Fibroblast of skin of left biceps (primary cell): ENCODE data around the gene CDR2.
"Not testable (repeated sequence)": the region's sequence is repeated elsewhere in the genome, so short reads cannot be mapped to it uniquely, and the experiment has no call there.

Source experiments
- DNase-seq, 2 experiments: peaks; one replicate each; pipeline ENCODE4 v3.0.0-alpha.2; 2013; ENCODE audit warnings: low read depth in 2 of 2

Gene CDR2

DNA sequence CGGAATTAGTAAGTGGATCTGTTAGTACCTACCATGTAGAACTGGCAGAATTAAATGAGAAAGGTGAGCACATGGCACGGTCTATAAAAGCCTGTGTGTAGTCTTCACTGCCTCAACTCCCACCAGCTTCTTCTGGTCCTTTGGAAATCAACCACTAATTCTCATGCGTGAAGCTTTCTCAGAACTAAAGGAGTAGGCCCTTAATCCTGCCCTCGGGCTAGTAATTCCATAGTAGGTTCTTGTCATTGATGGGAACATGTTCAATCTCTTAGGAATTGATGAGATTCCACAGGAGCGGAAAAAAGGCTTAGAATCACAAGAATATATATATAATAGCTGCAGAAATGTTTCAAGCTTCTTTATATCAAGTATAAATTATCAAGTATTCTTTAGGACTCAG lies 21.7 kb downstream of the CDR2 start:
- no peak for DNase-seq

DNA sequence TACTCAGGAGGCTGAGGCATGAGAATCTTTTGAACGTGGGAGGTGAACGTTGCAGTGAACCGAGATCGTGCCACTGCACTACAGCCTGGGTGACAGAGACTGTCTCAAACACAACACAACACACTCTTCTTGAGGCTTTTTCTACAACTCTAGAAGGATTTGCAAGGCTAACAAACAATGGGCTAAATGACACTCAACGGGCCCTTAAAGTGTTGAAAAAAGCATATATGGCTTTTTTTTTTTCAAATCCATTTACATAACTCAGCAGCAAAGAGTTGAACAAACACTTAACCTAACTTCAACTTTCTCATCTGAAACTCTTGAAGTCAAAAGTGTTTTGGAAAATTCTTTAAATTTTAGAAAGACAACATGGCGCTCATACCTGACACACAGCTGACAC lies 22.3 kb downstream of the CDR2 start:
- no peak for DNase-seq

DNA sequence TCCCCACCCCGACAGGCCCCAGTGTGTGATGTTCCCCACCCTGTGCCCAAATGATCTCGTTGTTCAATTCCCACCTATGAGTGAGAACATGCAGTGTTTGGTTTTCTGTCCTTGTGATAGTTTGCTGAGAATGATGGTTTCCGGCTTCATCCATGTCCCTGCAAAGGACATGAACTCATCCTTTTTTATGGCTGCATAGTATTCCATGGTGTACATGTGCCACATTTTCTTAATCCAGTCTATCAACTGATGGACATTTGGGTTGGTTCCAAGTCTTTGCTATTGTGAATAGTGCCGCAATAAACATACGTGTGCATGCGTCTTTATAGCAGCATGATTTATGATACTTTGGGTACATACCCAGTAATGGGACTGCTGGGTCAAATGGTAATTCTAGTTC lies 23.4 kb downstream of the CDR2 start:
- DNase-seq, result not testable (repeated sequence)

DNA sequence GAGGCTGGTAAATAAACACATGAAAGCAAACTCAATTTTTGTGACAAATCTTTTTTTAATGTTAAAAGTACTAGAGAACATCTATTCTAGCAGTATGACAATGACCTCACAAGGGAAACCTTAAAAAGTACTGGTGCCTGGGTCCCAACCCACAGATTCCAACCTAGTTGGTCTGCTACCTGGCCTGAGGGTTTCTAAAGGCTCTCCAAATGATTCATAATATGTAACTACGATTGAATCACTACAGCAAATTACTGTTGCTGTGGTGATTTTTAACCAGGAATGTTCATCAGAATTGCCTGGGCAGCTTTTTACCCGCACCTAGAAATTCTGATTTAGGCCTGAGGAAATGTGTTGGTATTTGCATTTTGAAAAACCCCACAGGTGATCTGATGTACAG lies 26.1 kb downstream of the CDR2 start:
- no peak for DNase-seq

DNA sequence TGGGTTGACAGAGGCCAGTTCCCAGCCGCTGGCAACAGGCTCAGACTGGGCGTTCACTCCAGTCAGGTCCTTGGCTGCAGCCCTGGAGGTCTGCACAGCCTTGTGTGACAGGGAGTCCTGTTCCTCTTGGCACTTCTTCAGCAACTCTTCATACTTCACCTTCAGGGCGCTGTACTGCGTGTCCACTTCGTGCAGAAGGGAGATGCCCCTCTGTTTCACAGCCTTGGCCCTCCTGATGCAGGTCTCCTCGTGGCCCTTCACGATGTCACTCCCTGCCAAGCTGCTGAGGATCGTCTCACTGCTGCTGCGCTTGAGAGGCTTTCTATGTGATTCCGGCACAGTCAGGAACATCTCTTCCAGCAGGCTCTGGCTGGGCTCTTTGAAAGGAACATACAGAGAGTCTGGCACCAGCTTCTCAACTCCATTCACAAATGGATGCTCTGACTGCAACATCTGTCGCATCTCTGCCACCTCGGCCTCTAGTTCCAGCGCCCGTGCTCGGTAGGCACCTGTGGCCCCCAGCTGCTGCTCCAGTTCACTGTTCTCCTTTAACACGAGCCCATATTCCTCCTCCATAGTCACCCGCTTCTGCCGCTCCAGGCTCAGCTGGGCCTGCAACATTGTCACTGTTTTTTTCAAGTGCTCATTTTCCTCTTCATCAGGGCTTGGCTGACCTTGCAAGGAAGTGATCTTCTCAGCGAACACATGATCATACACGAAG lies 27.2 kb downstream of the CDR2 start:
- no peak for DNase-seq

DNA sequence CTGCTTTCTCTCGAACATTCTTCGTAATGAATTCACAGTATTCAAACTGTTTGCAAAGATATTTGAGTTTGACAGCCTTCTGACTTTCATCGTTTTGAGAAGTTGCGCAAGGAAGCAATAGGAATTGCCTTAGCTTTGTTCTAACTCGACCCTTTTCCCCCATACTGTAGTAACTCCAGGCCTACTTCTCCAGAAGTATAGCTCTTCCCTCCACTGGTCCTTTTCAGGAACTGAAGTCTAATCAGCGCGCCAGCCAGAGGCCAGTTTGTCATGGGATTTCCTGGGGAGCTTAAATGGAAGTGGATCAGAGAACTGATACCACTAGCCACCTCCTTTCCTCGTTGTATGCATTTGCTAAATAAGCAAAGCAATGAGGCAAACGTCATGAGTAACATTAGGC lies 27.9 kb downstream of the CDR2 start:
- no peak for DNase-seq

DNA sequence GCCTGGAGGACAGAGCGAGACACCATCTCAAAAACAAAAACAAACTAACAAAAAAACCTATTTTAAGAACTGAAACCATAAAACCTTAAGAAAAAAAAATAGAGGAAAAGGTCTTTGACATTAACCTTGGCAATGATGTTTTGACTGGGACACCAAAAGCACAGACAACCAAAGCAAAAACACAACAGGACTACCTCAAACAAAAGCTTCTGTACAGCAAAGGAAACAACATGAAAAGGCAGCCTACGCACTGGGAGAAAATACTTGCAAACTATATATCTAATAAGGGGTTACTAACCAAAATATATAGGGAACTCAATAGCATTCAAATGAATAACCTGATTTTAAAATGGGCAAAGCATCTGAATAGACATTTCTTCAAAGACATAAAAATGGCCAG lies 32.3 kb downstream of the CDR2 start:
- no peak for DNase-seq

DNA sequence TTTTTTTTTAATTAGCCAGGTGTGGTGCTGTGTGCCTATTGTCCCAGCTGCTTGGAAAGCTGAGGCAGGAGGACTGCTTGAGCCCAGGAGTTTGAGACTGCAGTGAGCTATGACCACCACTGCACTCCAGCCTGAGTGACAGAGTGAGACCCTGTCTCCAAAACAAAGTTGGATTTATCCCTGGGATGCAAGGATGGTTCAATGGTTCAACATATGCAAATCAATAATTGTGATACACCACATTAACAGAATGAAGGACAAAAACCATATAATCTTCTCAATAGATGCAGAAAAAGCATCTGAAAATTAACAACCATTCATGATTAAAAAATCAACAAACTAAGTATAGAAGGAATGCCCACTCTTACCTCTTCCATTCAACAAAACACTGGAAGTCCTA lies 33.5 kb downstream of the CDR2 start:
- no peak for DNase-seq

DNA sequence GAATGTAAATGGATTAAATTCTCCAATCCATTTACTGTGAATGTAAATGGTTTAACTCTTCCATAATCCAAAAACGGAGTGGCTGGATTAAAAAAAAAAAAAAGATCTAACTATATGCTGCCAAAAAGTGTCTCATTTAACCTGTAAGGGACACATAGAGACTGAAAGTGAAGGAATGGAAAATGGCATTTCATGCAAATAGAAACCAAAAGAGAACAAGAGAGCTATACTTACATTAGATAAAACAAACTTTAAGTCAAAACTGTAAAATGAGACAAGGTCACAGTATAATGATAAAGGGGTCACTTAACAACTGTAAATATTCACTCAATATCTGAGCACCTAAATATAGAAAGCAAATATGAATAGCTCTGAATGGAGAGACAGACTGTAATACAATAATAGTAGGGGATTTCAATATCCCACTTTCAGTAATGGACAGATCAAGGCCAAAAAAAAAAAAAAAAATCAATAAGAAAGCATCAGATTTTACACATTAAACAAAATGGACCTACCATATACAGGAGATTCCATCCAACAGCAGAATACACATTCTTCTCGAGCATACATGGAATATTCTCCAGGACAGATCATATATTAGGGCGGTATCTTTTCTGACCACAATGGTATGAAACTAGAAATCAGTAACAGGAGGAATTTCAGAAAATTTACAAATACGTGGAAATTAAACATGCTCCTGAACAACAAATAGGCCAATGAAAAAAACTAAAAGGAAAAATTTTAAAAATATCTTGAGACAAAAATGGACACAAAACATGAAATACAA lies 36.4 kb downstream of the CDR2 start:
- DNase-seq, result no peak

DNA sequence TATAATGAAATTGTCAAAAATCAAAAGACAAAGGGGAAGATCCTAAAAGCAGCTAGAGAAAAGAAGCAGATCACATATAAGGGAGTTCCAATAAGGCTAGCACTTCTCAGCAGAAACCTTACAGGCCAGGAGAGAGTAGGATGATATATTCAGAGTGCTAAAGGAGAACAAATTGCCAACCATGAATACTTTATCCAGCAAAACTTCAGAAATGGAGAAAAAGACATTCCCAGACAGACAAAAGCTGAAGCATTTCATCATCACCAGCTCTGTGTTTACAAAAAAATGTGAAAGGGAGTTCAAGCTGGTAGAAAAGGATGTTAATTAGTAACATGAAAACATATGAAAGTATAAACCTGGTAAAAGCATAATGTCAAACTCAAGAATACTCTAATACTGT lies 37.4 kb downstream of the CDR2 start:
- no peak for DNase-seq

DNA sequence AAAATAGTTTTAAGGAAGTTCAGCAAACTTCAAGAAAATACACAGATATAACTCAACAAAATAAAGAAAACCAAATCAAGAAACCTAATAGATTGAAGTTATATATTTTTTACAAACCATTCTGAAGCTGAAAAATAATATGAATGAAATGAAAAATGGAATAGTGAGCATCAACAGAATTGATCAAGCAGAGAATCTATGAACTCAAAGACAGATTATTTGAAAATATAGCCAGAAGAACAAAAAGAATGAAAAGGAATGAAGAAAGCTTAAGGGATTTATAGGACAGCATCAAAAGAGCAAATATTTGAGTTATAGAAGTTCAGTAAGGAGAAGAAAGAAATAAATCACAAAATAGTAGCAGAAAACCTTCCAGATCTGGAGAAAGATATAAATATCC lies 37.8 kb downstream of the CDR2 start:
- no peak for DNase-seq

DNA sequence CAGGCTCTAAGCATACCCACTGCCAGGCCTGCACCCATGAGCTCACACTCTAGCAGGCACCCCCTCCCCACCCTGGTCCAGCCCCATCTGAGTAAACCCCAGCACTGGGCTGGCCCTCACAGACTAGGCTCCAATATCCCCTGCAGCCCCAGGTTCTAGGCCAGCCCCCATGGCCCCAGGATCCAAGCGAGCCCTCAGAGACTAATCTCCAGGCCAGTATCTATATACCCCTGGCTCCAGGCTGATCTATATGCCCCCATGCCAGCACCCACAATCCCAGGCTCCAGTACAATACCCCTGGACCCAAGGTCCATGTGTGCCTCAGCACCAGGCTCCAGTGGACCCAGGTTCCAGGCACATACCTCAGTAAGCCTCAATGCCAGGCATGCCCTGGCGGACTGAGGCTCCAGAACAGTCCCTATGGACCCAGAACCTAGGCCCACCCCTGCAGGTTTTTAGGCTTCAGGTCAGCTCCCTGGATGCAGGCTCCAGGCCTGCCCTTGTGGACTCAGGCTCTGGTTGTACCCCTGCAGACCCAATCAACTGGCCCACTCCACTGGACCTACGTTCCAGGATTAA lies 38.7 kb downstream of the CDR2 start:
- no peak for DNase-seq

DNA sequence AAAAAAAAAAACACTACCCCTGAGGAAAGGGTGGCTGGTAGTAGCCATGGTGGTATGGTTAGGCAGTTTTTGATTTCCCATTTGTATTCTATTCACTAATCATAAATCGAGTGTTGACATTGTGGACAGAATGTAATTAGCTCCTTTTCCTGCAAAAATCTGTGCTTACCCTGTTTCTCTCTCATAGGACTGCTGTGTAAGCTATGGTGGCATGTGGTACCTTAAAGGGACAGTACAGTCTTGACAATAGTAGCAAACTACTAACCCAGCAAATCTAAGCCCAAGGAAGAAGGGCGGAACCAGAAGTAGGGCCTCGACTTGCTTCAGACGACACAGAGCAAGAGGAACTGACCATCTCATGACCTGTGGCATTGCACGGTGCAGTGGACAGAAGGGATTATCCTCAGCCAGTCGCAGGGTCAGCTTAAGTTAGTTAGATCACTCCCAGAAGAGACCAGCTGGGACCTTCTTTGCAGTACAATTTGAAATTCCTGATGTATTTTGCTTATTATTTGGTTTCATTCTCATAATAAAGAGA lies 40.9 kb downstream of the CDR2 start:
- no peak for DNase-seq

DNA sequence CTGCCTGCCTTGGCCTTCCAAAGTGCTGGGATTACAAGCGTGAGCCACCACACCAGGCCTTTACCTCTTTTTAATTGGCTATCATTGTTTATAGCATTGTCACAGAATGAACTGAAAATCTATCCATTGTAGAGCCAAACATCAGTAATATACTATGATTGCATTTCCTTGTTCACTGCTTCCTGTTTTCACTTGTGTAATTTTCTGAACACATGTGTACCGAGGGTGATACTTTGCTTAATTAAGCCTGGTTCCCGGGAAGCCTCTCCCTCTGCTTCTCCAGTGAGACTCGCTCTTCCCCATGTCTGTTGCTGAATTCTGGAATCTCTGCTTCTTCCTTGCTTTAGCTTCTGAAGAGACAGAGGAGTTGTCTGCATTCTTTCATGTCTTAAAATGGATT lies 44.1 kb downstream of the CDR2 start:
- no peak for DNase-seq

DNA sequence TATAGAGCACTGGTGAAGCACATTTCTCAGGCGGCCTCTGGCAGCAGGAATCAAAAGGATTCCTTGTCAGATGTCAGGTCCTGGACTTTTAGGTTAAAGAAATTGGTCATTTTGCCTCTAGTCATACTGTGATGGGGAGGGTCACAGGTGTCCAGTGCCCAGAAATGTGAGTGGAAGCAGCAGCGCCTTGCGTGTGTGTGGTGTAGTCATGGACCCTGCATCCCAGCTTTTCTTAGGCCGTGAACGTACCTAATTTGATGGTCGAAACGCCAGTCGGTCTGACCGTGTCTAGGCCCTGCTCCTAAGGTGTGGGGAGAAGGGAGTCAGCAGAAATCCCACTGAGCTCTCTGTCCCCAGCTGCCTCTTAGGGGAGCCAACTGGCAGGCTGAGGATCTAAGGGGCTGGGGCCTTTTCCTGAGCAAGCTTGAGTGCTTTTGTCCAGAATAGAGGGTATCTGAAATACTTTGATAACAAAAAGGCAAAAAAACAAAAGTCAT lies 45.2 kb downstream of the CDR2 start:
- no peak for DNase-seq

DNA sequence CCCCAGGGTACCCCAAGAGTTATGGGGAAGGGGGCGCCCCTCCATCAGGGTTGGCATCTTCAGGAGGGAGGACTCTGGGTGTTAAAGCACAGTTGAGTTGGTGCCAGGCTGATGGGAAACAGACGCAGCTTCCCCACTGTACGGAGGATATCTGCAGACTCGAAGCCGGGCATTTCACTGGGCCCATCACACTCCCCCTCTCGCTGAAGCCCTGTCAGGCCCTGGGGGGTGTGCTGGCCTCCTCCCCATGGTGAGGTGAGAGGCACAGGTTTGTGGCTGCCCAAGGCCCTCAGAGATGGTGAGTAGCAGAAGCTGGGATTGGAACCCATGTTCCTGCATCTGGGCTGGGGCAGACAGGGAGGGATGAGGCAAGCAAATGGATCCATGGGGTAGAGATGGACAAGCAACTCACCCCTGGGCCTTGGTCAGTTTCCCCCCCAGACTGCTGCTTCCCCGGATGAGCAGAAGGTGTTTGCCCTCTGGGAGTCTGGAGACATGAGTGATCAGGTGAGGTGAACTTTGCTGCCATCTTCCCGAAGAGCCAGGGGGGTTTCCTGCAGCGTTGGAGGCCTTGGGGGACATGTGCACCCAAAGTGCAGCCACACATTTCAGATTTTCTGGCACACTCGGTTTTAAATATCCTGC lies 46.2 kb downstream of the CDR2 start:
- no peak for DNase-seq

DNA sequence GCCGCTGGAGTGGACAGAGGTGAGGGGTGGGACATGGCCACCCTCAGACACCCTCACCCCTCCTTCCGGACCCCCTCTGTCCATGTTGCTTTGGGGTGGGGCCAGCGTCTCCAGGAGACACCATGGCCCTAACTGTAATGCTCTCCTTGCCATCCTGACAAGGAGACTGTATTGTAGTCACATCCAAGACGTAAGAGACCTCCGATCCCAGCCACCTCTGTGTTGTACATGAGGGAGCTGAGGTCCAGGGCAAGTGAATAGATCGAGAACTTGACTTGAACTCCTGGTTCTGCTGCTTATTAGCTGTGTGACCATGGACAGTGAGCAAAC lies 47.0 kb downstream of the CDR2 start:
- DNase-seq, result no peak

DNA sequence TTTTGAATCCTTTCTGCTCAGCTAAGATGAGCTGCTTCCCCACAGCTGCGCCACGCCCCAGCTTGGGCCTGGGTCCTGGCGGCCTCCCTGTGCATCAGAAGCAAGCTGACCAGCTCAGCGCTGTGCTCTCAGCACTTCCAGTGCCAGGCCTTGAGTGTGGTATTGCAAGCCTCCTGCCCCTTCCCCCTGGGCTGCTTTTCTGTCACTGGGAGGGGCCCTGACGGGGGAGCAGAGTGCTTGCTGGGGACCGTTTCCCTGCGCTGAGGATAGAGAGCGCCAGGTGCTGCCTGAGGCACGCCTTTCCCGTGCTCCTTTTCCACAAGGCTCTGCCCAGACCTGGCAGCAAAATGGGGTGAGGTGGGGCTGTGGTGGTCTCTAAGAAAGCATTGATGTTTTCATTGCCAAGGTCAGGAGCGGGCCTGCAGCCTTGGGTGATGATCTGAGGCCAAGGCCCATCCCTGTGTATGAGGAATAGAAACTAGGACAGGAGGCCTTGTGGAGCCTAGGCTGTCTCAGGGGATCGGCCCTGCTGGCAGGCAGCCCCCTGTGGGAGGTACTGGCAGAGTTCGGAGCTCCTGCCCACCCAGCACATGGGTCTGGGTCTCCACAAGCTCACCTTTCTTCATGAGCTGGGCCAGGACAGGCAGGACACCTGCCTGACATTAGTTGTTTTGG lies 47.5 kb downstream of the CDR2 start:
- no peak for DNase-seq

DNA sequence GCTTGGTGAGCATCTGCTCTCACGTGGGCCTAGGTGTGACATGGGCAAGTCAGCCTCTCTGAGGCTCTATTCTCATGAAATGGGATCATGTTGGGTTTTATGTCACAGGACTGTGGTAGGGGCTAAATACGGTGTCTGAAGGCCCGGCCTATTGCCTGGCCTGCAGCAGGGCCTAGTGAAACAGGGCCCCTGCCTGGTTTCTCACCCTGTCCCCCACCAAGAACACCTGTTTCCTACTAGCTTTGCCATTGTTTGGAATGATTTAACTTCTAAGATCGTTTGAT lies 48.1 kb downstream of the CDR2 start:
- no peak for DNase-seq

DNA sequence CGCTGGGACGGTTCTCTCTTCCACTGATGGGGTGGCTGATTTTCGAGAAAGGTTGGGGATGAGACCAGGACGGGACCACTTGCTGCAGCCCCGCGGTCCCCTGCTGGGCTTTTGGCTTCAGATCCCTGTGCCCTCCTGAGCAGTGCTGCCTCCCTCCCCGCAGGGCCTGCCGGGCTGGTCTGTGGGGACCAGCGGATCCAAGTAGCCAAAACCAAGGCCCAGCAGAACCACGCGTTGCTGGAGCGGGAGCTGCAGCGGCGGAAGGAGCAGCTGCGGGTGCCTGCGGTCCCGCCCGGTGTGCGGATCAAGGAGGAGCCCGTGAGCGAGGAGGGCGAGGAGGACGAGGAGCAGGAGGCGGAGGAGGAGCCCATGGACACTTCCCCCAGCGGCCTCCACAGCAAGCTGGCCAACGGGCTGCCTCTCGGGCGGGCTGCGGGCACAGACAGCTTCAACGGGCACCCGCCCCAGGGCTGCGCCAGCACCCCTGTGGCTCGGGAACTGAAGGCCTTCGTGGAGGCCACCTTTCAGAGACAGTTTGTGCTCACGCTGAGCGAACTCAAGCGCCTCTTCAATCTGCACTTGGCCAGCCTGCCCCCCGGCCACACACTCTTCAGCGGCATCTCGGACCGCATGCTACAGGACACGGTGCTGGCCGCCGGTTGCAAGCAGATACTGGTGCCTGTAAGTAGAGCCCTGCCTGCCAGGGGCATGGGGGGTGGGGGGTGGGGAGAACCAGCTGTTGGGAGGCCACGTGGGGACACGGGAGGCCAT lies 48.6 kb downstream of the CDR2 start:
- DNase-seq, result no peak
